GM23338 (cell line): ENCODE results near the gene PNPLA1. TPM values are rescaled to one million over a fixed set of nuclear protein-coding genes. Genes with fewer than 3 reads are reported as not detected.

Source experiments
- ATAC-seq: fragments of 200-7000 bp; cut with Tn5 transposase; 3 replicates; pipeline ENCODE4 v1.9.1; 2020
- DNase-seq: peaks from one replicate; pipeline ENCODE4 v3.0.0-alpha.2; 2015; ENCODE audit warnings: low spot score
- H2AFZ ChIP-seq: fragments of 200-600 bp; sonication (generic); 2 replicates; pipeline ENCODE4 v1.8.0; 2016; ENCODE audit warnings: antibody characterized with exemption, mild to moderate bottlenecking, moderate library complexity
- H3F3A ChIP-seq: fragments of 200-600 bp; sonication (generic); replicated peaks from 2 replicates; pipeline ENCODE4 v1.8.0; 2017; ENCODE audit warnings: antibody characterized with exemption, mixed run types, low read depth
- H3K27ac ChIP-seq: fragments of 200-600 bp; sonication (generic); 2 replicates; pipeline ENCODE4 v1.6.1; 2016; ENCODE audit warnings: low read depth
- H3K27me3 ChIP-seq: fragments of 200-600 bp; sonication (generic); 2 replicates; pipeline ENCODE4 v1.8.0; 2016; ENCODE audit warnings: mild to moderate bottlenecking, mixed run types, moderate library complexity; ENCODE audit not compliant: insufficient read depth
- H3K36me3 ChIP-seq: fragments of 200-600 bp; sonication (generic); 2 replicates; pipeline ENCODE4 v1.8.0; 2016; ENCODE audit warnings: mild to moderate bottlenecking; ENCODE audit not compliant: insufficient read depth
- H3K4me1 ChIP-seq: fragments of 200-600 bp; sonication (generic); 2 replicates; pipeline ENCODE4 v1.8.0; 2016; ENCODE audit warnings: mild to moderate bottlenecking, moderate library complexity; ENCODE audit not compliant: insufficient read depth
- H3K4me2 ChIP-seq: fragments of 200-600 bp; sonication (generic); 2 replicates; pipeline ENCODE4 v1.7.1; 2017; ENCODE audit warnings: mixed run types
- H3K4me3 ChIP-seq: fragments of 200-600 bp; sonication (generic); 2 replicates; pipeline ENCODE4 v1.6.1; 2016; ENCODE audit warnings: mixed run types
- H3K79me2 ChIP-seq: fragments of 200-600 bp; sonication (generic); replicated peaks from 2 replicates; pipeline ENCODE4 v1.8.0; 2017; ENCODE audit warnings: mild to moderate bottlenecking; ENCODE audit not compliant: insufficient read depth
- H3K9me2 ChIP-seq: fragments of 200-600 bp; sonication (generic); 2 replicates; pipeline ENCODE4 v1.8.0; 2017; ENCODE audit not compliant: insufficient read depth
- H4K20me1 ChIP-seq: fragments of 200-600 bp; sonication (generic); replicated peaks from 2 replicates; pipeline ENCODE4 v1.8.0; 2017; ENCODE audit warnings: mild to moderate bottlenecking; ENCODE audit not compliant: insufficient read depth
- H3K27ac Mint-ChIP-seq: 2 replicates; pipeline ENCODE4 v1.8.0; 2020; ENCODE audit warnings: inconsistent platforms, mild to moderate bottlenecking, moderate library complexity, mixed read lengths
- H3K27me3 Mint-ChIP-seq: 3 replicates; pipeline ENCODE4 v1.8.0; 2022; ENCODE audit warnings: low read depth, mild to moderate bottlenecking, moderate library complexity, mixed read lengths, inconsistent platforms; ENCODE audit not compliant: insufficient read depth, poor library complexity
- H3K36me3 Mint-ChIP-seq: 3 replicates; pipeline ENCODE4 v1.8.0; 2021; ENCODE audit warnings: low read depth, mild to moderate bottlenecking, inconsistent platforms, moderate library complexity, mixed read lengths
- H3K4me1 Mint-ChIP-seq: 3 replicates; pipeline ENCODE4 v1.8.0; 2020; ENCODE audit warnings: mild to moderate bottlenecking, inconsistent platforms, mixed read lengths
- H3K4me3 Mint-ChIP-seq: 3 replicates; pipeline ENCODE4 v1.8.0; 2021; ENCODE audit warnings: moderate library complexity, mild to moderate bottlenecking, inconsistent platforms, mixed read lengths
- H3K9me3 Mint-ChIP-seq: 3 replicates; pipeline ENCODE4 v1.8.0; 2020; ENCODE audit warnings: moderate library complexity, mild to moderate bottlenecking, inconsistent platforms, mixed read lengths
- EZH2phosphoT487 ChIP-seq: fragments of 200-600 bp; sonication (generic); IDR thresholded peaks from one replicate; pipeline ENCODE4 v1.8.1; 2018; ENCODE audit warnings: antibody characterized with exemption; ENCODE audit not compliant: unreplicated experiment
- POLR2AphosphoS5 ChIP-seq: IDR thresholded peaks from 2 replicates; pipeline ENCODE4 v1.6.1; 2016; ENCODE audit warnings: antibody characterized with exemption, low read depth
- ZNF331 ChIP-seq: fragments of 250-450 bp; sonication (Bioruptor Pico); IDR thresholded peaks from 2 replicates; pipeline ENCODE4 v1.5.0; 2020; ENCODE audit warnings: low read depth, mild to moderate bottlenecking, moderate library complexity
- polyA plus RNA-seq: library from polyadenylated mRNA; unstranded; fragments of >200 nt; fragmentation: Nextera tagmentation; extraction: Ambion mirVana; gene quantifications from 2 replicates; pipeline ENCODE4 v1.2.1, GENCODE V29; 2016
- total RNA-seq: library from RNA; depleted of rRNA; stranded (reverse); fragments of >200 nt; shearing (Covaris generic); gene quantifications from 2 replicates; pipeline ENCODE4 v1.2.3, GENCODE V29; 2014
- TF ChIP-seq, protein P1 (sequence below): IDR thresholded peaks from 2 replicates; pipeline ENCODE4 v1.6.1; 2016; ENCODE audit warnings: antibody characterized with exemption
- TF ChIP-seq, protein P2 (sequence below), 2 experiments: fragments of 200-600 bp in 1 of 2; sonication (generic) in 1 of 2; conservative IDR thresholded peaks; 2 replicates each; pipeline versions ENCODE4 v1.5.1 to v1.6.1; 2016 to 2017; ENCODE audit warnings: antibody characterized with exemption in 2 of 2, low read depth in 2 of 2, mild to moderate bottlenecking in 2 of 2, moderate library complexity in 1 of 2
- TF ChIP-seq, protein P3 (sequence below): fragments of 250-450 bp; sonication (Bioruptor Pico); IDR thresholded peaks from 2 replicates; pipeline ENCODE4 v1.5.0; 2020; ENCODE audit warnings: mild to moderate bottlenecking, moderate library complexity

PNPLA1 gene
- total and polyA plus RNA-seq, 2 experiments from 2014 or later, result not detected

DNA sequence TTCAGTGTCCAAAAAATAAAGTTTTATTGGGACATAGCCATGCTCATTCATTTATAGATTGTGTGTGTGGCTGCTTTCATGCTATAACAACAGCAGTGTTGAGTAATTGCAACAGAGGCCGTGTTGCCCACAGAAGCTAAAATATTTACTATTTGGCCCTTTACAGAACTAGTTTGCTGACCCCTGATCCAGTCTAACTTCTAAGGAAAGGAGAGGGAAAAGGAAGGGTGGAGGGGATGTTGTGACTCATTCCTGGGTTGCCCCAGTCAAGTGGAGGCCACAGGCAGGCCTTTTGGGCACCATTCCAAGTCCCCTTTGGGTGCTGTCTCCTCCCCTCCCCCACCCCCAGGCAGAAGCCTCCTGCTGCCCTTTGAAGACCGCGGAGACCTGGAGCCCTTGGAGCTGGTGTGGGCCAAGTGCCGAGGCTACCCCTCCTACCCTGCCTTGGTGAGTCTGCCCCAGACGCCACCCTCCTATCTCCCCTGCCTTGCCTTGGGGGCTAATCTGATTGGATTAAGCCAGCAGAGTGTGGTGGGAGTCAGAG lies 44.9 kb upstream of the PNPLA1 start:
- Mint-ChIP-seq H3K9me3 (no peaks in the 10 kb centered on the region), H3K27me3 (no peaks in the 10 kb centered on the region), H3K4me1 (no peaks in the 10 kb centered on the region), H3K36me3 (peaks cover 56% of the 10 kb centered on the region), H3K4me3 (no peak overlapping the region), H3K27ac (no peak overlapping the region)
- peaks cover 22% of the 10 kb centered on the region for H3K36me3 ChIP-seq
- H4K20me1 ChIP-seq, result peaks cover 13% of the 10 kb centered on the region; the same call in 1 of the 2 replicates
- no peak overlapping the region for H3K4me3 ChIP-seq
- H2AFZ ChIP-seq, result no peak overlapping the region
- H3K27ac ChIP-seq, result no peak overlapping the region
- no peaks in the 10 kb centered on the region for H3K79me2 ChIP-seq
- no peaks in the 10 kb centered on the region for H3K4me1 ChIP-seq
- H3K9me2 ChIP-seq, result no peaks in the 10 kb centered on the region
- TF ChIP-seq EZH2phosphoT487 (no peak), POLR2AphosphoS5 (no peak), ZNF331 (CRISPR knock-in tag) (no peak)
- TF ChIP-seq, protein P1, sequence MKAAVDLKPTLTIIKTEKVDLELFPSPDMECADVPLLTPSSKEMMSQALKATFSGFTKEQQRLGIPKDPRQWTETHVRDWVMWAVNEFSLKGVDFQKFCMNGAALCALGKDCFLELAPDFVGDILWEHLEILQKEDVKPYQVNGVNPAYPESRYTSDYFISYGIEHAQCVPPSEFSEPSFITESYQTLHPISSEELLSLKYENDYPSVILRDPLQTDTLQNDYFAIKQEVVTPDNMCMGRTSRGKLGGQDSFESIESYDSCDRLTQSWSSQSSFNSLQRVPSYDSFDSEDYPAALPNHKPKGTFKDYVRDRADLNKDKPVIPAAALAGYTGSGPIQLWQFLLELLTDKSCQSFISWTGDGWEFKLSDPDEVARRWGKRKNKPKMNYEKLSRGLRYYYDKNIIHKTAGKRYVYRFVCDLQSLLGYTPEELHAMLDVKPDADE, result no peak
- TF ChIP-seq, protein P2, sequence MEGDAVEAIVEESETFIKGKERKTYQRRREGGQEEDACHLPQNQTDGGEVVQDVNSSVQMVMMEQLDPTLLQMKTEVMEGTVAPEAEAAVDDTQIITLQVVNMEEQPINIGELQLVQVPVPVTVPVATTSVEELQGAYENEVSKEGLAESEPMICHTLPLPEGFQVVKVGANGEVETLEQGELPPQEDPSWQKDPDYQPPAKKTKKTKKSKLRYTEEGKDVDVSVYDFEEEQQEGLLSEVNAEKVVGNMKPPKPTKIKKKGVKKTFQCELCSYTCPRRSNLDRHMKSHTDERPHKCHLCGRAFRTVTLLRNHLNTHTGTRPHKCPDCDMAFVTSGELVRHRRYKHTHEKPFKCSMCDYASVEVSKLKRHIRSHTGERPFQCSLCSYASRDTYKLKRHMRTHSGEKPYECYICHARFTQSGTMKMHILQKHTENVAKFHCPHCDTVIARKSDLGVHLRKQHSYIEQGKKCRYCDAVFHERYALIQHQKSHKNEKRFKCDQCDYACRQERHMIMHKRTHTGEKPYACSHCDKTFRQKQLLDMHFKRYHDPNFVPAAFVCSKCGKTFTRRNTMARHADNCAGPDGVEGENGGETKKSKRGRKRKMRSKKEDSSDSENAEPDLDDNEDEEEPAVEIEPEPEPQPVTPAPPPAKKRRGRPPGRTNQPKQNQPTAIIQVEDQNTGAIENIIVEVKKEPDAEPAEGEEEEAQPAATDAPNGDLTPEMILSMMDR (conservative IDR thresholded peaks at IDR 0.05; ENCODE audit: low read depth in 2 of 2), result no peak
- TF ChIP-seq, protein P3, sequence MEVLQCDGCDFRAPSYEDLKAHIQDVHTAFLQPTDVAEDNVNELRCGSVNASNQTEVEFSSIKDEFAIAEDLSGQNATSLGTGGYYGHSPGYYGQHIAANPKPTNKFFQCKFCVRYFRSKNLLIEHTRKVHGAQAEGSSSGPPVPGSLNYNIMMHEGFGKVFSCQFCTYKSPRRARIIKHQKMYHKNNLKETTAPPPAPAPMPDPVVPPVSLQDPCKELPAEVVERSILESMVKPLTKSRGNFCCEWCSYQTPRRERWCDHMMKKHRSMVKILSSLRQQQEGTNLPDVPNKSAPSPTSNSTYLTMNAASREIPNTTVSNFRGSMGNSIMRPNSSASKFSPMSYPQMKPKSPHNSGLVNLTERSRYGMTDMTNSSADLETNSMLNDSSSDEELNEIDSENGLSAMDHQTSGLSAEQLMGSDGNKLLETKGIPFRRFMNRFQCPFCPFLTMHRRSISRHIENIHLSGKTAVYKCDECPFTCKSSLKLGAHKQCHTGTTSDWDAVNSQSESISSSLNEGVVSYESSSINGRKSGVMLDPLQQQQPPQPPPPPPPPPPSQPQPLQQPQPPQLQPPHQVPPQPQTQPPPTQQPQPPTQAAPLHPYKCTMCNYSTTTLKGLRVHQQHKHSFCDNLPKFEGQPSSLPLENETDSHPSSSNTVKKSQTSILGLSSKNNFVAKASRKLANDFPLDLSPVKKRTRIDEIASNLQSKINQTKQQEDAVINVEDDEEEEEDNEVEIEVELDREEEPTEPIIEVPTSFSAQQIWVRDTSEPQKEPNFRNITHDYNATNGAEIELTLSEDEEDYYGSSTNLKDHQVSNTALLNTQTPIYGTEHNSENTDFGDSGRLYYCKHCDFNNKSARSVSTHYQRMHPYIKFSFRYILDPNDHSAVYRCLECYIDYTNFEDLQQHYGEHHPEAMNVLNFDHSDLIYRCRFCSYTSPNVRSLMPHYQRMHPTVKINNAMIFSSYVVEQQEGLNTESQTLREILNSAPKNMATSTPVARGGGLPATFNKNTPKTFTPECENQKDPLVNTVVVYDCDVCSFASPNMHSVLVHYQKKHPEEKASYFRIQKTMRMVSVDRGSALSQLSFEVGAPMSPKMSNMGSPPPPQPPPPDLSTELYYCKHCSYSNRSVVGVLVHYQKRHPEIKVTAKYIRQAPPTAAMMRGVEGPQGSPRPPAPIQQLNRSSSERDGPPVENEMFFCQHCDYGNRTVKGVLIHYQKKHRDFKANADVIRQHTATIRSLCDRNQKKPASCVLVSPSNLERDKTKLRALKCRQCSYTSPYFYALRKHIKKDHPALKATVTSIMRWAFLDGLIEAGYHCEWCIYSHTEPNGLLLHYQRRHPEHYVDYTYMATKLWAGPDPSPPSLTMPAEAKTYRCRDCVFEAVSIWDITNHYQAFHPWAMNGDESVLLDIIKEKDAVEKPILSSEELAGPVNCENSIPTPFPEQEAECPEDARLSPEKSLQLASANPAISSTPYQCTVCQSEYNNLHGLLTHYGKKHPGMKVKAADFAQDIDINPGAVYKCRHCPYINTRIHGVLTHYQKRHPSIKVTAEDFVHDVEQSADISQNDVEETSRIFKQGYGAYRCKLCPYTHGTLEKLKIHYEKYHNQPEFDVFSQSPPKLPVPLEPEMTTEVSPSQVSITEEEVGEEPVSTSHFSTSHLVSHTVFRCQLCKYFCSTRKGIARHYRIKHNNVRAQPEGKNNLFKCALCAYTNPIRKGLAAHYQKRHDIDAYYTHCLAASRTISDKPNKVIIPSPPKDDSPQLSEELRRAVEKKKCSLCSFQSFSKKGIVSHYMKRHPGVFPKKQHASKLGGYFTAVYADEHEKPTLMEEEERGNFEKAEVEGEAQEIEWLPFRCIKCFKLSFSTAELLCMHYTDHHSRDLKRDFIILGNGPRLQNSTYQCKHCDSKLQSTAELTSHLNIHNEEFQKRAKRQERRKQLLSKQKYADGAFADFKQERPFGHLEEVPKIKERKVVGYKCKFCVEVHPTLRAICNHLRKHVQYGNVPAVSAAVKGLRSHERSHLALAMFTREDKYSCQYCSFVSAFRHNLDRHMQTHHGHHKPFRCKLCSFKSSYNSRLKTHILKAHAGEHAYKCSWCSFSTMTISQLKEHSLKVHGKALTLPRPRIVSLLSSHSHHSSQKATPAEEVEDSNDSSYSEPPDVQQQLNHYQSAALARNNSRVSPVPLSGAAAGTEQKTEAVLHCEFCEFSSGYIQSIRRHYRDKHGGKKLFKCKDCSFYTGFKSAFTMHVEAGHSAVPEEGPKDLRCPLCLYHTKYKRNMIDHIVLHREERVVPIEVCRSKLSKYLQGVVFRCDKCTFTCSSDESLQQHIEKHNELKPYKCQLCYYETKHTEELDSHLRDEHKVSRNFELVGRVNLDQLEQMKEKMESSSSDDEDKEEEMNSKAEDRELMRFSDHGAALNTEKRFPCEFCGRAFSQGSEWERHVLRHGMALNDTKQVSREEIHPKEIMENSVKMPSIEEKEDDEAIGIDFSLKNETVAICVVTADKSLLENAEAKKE (CRISPR knock-in tag), result no peak
- no peaks in the 10 kb centered on the region for H3K27me3 ChIP-seq
- H3F3A ChIP-seq, result no peaks in the 10 kb centered on the region
- ATAC-seq (no peak), DNase-seq (no peak)
- H3K4me2 ChIP-seq, result no peak overlapping the region
